Measurements from ENCODE around the gene PLPP1. TPM values are rescaled to one million over a fixed set of nuclear protein-coding genes. Genes with fewer than 3 reads are reported as not detected.

Gene PLPP1
- total and polyA plus RNA-seq, 2 donors (not counting 1 experiment from before 2014, with no cell fraction given): 5.5 to 8.8 TPM

GRCh38 chr5:55564721-55565120, 30.0 kb upstream of the PLPP1 start:
- intact Hi-C loops (cut with micrococcal nuclease): no loop called here
- Histone ChIP-seq H4K20me1 (ENCODE audit: control insufficient read depth, insufficient read depth, low read length, poor library complexity, severe bottlenecking) (no peaks in the 10 kb centered on the region), H3K27me3 (replicated peaks in 1 of 4; ENCODE audit: control extremely low read depth in 1 of 4, control insufficient read depth in 3 of 4, insufficient read depth in 4 of 4, low read length in 3 of 4) (no peaks in the 10 kb centered on the region), H3K4me1 (ENCODE audit: control insufficient read depth in 2 of 2, insufficient read depth in 2 of 2, low read length in 2 of 2) (no peaks in the 10 kb centered on the region), H3K9me3 (ENCODE audit: control extremely low read depth in 1 of 3, control insufficient read depth in 2 of 3, insufficient read depth in 1 of 3, low read length in 2 of 3) (no peaks in the 10 kb centered on the region), H3K4me3 (ENCODE audit: control extremely low read depth in 1 of 5, extremely low read depth in 1 of 5, insufficient read depth in 1 of 5, low read depth in 2 of 5, low read length in 4 of 5) (no peak overlapping the region), H2AFZ (ENCODE audit: insufficient read depth, low read depth, low read length, poor library complexity, severe bottlenecking) (no peak overlapping the region), H3K27ac (ENCODE audit: low read length in 2 of 2) (no peak overlapping the region), H3K4me2 (replicated peaks; ENCODE audit: low read depth, low read length, poor library complexity, severe bottlenecking) (no peak overlapping the region), H3K9ac (ENCODE audit: low read length) (no peak overlapping the region), H3K79me2 (ENCODE audit: control insufficient read depth, insufficient read depth, low read length) (no peaks in the 10 kb centered on the region), H3K36me3 (replicated peaks in 1 of 2; ENCODE audit: control extremely low read depth in 1 of 2, control insufficient read depth in 1 of 2, extremely low read depth in 1 of 2, insufficient read depth in 2 of 2, low read length in 1 of 2) (no peaks in the 10 kb centered on the region)
- POLR2A ChIA-PET: no interaction called here
- CTCF ChIA-PET: no interaction called here
- no peaks in the 10 kb centered on the region for H3K9me3 Mint-ChIP-seq (ENCODE audit: insufficient read depth)
- WGBS (ENCODE audit: insufficient coverage): 95% methylated on average over 3 of the region's 3 CpGs
- no peak overlapping the region for H3K27ac Mint-ChIP-seq
- no peak overlapping the region for H3K4me3 Mint-ChIP-seq
- no peaks in the 10 kb centered on the region for H3K27me3 Mint-ChIP-seq
- TF ChIP-seq CTCF (IDR thresholded peaks at IDR 0.05) (no peak), EZH2 (IDR thresholded peaks at IDR 0.05; ENCODE audit: borderline replicate concordance, insufficient read depth, low read depth, low read length, poor library complexity, severe bottlenecking) (no peak)
- H3K4me1 Mint-ChIP-seq: no peaks in the 10 kb centered on the region
- ATAC-seq (ENCODE audit: low read depth) (no peak), DNase-seq (no peak)

- ChIA-PET CTCF (no interaction called here), POLR2A (no interaction called here)
- intact Hi-C loops (cut with micrococcal nuclease): no loop called here
- Histone ChIP-seq H3K4me3 (ENCODE audit: control extremely low read depth in 1 of 5, extremely low read depth in 1 of 5, insufficient read depth in 1 of 5, low read depth in 2 of 5, low read length in 4 of 5) (no peak overlapping the region), H3K27me3 (replicated peaks in 1 of 4; ENCODE audit: control extremely low read depth in 1 of 4, control insufficient read depth in 3 of 4, insufficient read depth in 4 of 4, low read length in 3 of 4) (peaks cover 0 to under 1% (median 0%) of the 10 kb centered on the region in 4 experiments), H3K9ac (ENCODE audit: low read length) (no peak overlapping the region), H3K9me3 (ENCODE audit: control extremely low read depth in 1 of 3, control insufficient read depth in 2 of 3, insufficient read depth in 1 of 3, low read length in 2 of 3) (no peaks in the 10 kb centered on the region), H3K4me1 (ENCODE audit: control insufficient read depth in 2 of 2, insufficient read depth in 2 of 2, low read length in 2 of 2) (no peaks in the 10 kb centered on the region), H3K79me2 (ENCODE audit: control insufficient read depth, insufficient read depth, low read length) (no peaks in the 10 kb centered on the region), H3K36me3 (replicated peaks in 1 of 2; ENCODE audit: control extremely low read depth in 1 of 2, control insufficient read depth in 1 of 2, extremely low read depth in 1 of 2, insufficient read depth in 2 of 2, low read length in 1 of 2) (no peaks in the 10 kb centered on the region), H3K27ac (ENCODE audit: low read length in 2 of 2) (no peak overlapping the region), H3K4me2 (replicated peaks; ENCODE audit: low read depth, low read length, poor library complexity, severe bottlenecking) (no peak overlapping the region), H2AFZ (ENCODE audit: insufficient read depth, low read depth, low read length, poor library complexity, severe bottlenecking) (no peak overlapping the region), H4K20me1 (ENCODE audit: control insufficient read depth, insufficient read depth, low read length, poor library complexity, severe bottlenecking) (no peaks in the 10 kb centered on the region)
- Mint-ChIP-seq H3K9me3 (ENCODE audit: insufficient read depth) (no peaks in the 10 kb centered on the region), H3K4me1 (no peaks in the 10 kb centered on the region), H3K27me3 (peaks cover 6% of the 10 kb centered on the region), H3K27ac (no peak overlapping the region), H3K4me3 (no peak overlapping the region)
- WGBS (ENCODE audit: insufficient coverage): 100% methylated on average over 1 of the region's 2 CpGs
- no peak for ATAC-seq (ENCODE audit: low read depth)
- TF ChIP-seq EZH2 (IDR thresholded peaks at IDR 0.05; ENCODE audit: borderline replicate concordance, insufficient read depth, low read depth, low read length, poor library complexity, severe bottlenecking) (no peak), CTCF (IDR thresholded peaks at IDR 0.05) (no peak)
- DNase-seq: no peak
These were observed 23.7 kb upstream of the PLPP1 start for GRCh38 chr5:55558484-55558883.
